Measurements from ENCODE around the gene SLC34A3.

The SLC34A3 gene

GRCh38 chr9:137272241-137273094 is 41.8 kb downstream of the SLC34A3 start:
- Histone ChIP-seq H3K27me3 (ENCODE audit: insufficient read depth, poor library complexity, severe bottlenecking) (no peaks in the 10 kb centered on the region), H3K4me3 (replicated peaks; ENCODE audit: insufficient read depth, low read length) (no peak overlapping the region), H3K27ac (replicated peaks) (peak overlapping the region; percentile 73; the same call in 1 of the 2 replicates)
- no peak for DNase-seq (ENCODE audit: low read depth in 1 of 2, low spot score in 1 of 2)
- TF ChIP-seq SPI1 (IDR thresholded peaks at IDR 0.05; ENCODE audit: borderline replicate concordance, low read depth) (no peak), REST (IDR thresholded peaks at IDR 0.05; ENCODE audit: insufficient replicate concordance, low read depth) (no peak), GABPA (IDR thresholded peaks at IDR 0.05; ENCODE audit: low read depth) (no peak), POLR2AphosphoS5 (IDR thresholded peaks at IDR 0.05; ENCODE audit: low read depth) (no peak), CTCF (IDR thresholded peaks at IDR 0.05; ENCODE audit: insufficient read depth, low read length) (no peak)

GRCh38 chr9:137273095-137273490 is 42.4 kb downstream of the SLC34A3 start:
- DNase-seq (ENCODE audit: low read depth in 1 of 2, low spot score in 1 of 2), result no peak
- TF ChIP-seq GABPA (IDR thresholded peaks at IDR 0.05; ENCODE audit: low read depth) (no peak), SPI1 (IDR thresholded peaks at IDR 0.05; ENCODE audit: borderline replicate concordance, low read depth) (no peak), POLR2AphosphoS5 (IDR thresholded peaks at IDR 0.05; ENCODE audit: low read depth) (no peak), CTCF (IDR thresholded peaks at IDR 0.05; ENCODE audit: insufficient read depth, low read length) (no peak), REST (IDR thresholded peaks at IDR 0.05; ENCODE audit: insufficient replicate concordance, low read depth) (no peak)
- no peak overlapping the region for H3K4me3 ChIP-seq (replicated peaks; ENCODE audit: insufficient read depth, low read length)
- H3K27me3 ChIP-seq (ENCODE audit: insufficient read depth, poor library complexity, severe bottlenecking), result no peaks in the 10 kb centered on the region
- no peak overlapping the region for H3K27ac ChIP-seq (replicated peaks)

- Histone ChIP-seq H3K27ac (replicated peaks) (no peak overlapping the region), H3K4me3 (replicated peaks; ENCODE audit: insufficient read depth, low read length) (no peak overlapping the region), H3K27me3 (ENCODE audit: insufficient read depth, poor library complexity, severe bottlenecking) (no peaks in the 10 kb centered on the region)
- TF ChIP-seq SPI1 (IDR thresholded peaks at IDR 0.05; ENCODE audit: borderline replicate concordance, low read depth), result no peak
- TF ChIP-seq GABPA (IDR thresholded peaks at IDR 0.05; ENCODE audit: low read depth), result no peak
- no peak for TF ChIP-seq REST (IDR thresholded peaks at IDR 0.05; ENCODE audit: insufficient replicate concordance, low read depth)
- no peak for TF ChIP-seq CTCF (IDR thresholded peaks at IDR 0.05; ENCODE audit: insufficient read depth, low read length)
- no peak for TF ChIP-seq POLR2AphosphoS5 (IDR thresholded peaks at IDR 0.05; ENCODE audit: low read depth)
- DNase-seq (ENCODE audit: low read depth in 1 of 2, low spot score in 1 of 2), result no peak
These were observed 43.1 kb downstream of the SLC34A3 start for GRCh38 chr9:137273611-137274320.

All from HL-60 (cell line).